IMR-90 (cell line): ENCODE measurements around the gene RAB6A. TPM values are rescaled to one million over a fixed set of nuclear protein-coding genes. Genes with fewer than 3 reads are reported as not detected.

Experiments
- ATAC-seq: fragments of 200-7000 bp; cut with Tn5 transposase; 2 replicates; pipeline ENCODE4 v1.9.1; 2020; ENCODE audit warnings: low read depth, mild to moderate bottlenecking, moderate library complexity
- BruUV-seq: library from RNA; stranded (reverse); fragments of 400-500 nt; replicated peaks from 2 replicates; lab custom pipeline; 2021; lab: Mats Ljungman, UMichigan
- CTCF ChIA-PET: fragments of 300-600 bp; formaldehyde crosslinking; extraction: SDS; loops from one replicate; lab custom pipeline; 2021; ENCODE audit warnings: antibody characterized with exemption; lab: Yijun Ruan, JAX
- POLR2A ChIA-PET: fragments of 300-600 bp; sonication (Branson Sonifier 250); formaldehyde crosslinking; loops from one replicate; lab custom pipeline; 2022; ENCODE audit warnings: antibody characterized with exemption; ENCODE audit not compliant: unreplicated experiment; lab: Charles Lee
- DNase-seq: peaks from one replicate; pipeline ENCODE4 v3.0.0; 2013
- H2AFZ ChIP-seq: replicated peaks from 2 replicates; pipeline ENCODE3; 2013; ENCODE audit warnings: low read length, mild to moderate bottlenecking; ENCODE audit not compliant: poor library complexity
- H2AK5ac ChIP-seq: 2 replicates; pipeline ENCODE4 v1.6.1; 2013; ENCODE audit warnings: low read depth, low read length, inconsistent platforms
- H2AK9ac ChIP-seq: replicated peaks from 2 replicates; pipeline ENCODE3; 2013; ENCODE audit warnings: mild to moderate bottlenecking, low read depth, low read length, moderate library complexity; ENCODE audit not compliant: poor library complexity
- H2BK120ac ChIP-seq: 2 replicates; pipeline ENCODE4 v1.6.1; 2013; ENCODE audit warnings: low read depth, low read length, inconsistent platforms
- H2BK15ac ChIP-seq: 3 replicates; pipeline ENCODE4 v1.6.1; 2013; ENCODE audit warnings: low read depth, low read length, inconsistent platforms
- H2BK20ac ChIP-seq: 2 replicates; pipeline ENCODE4 v1.6.1; 2013; ENCODE audit warnings: low read depth, mild to moderate bottlenecking, inconsistent platforms, low read length, moderate library complexity
- H2BK5ac ChIP-seq: 2 replicates; pipeline ENCODE4 v1.6.1; 2013; ENCODE audit warnings: mild to moderate bottlenecking, low read depth, low read length, inconsistent platforms; ENCODE audit not compliant: poor library complexity, severe bottlenecking
- H3K14ac ChIP-seq: replicated peaks from 2 replicates; pipeline ENCODE4 v1.6.1; 2013; ENCODE audit warnings: low read depth, low read length, inconsistent platforms
- H3K18ac ChIP-seq: 2 replicates; pipeline ENCODE4 v1.6.1; 2013; ENCODE audit warnings: low read depth, low read length, control low read depth
- H3K23ac ChIP-seq: 2 replicates; pipeline ENCODE4 v1.6.1; 2013; ENCODE audit warnings: low read depth, low read length, inconsistent platforms
- H3K27ac ChIP-seq: 2 replicates; pipeline ENCODE4 v1.5.1; 2013; ENCODE audit warnings: mild to moderate bottlenecking, control low read depth, low read length; ENCODE audit not compliant: insufficient read depth
- H3K27me3 ChIP-seq: 2 replicates; pipeline ENCODE4 v1.6.1; 2013; ENCODE audit warnings: low read length; ENCODE audit not compliant: control insufficient read depth, insufficient read depth
- H3K36me3 ChIP-seq: 2 replicates; pipeline ENCODE4 v1.6.1; 2013; ENCODE audit warnings: low read length, mixed read lengths; ENCODE audit not compliant: control insufficient read depth, insufficient read depth
- H3K4ac ChIP-seq: 2 replicates; pipeline ENCODE4 v1.6.1; 2013; ENCODE audit warnings: low read depth, low read length, inconsistent platforms
- H3K4me1 ChIP-seq: 2 replicates; pipeline ENCODE4 v1.6.1; 2013; ENCODE audit warnings: low read length, mixed read lengths; ENCODE audit not compliant: control insufficient read depth, insufficient read depth
- H3K4me2 ChIP-seq: 2 replicates; pipeline ENCODE4 v1.6.1; 2013; ENCODE audit warnings: low read depth, mild to moderate bottlenecking, control low read depth, low read length, moderate library complexity
- H3K4me3 ChIP-seq: 2 replicates; pipeline ENCODE4 v1.5.1; 2013; ENCODE audit warnings: low read depth, mild to moderate bottlenecking, control low read depth, low read length, moderate library complexity; ENCODE audit not compliant: insufficient read depth
- H3K56ac ChIP-seq: 2 replicates; pipeline ENCODE4 v1.6.1; 2013; ENCODE audit warnings: low read length, inconsistent platforms; ENCODE audit not compliant: insufficient read depth; ENCODE audit errors: extremely low read depth
- H3K79me1 ChIP-seq, 2 experiments: 2 replicates each; pipeline ENCODE4 v1.6.1; 2013; ENCODE audit warnings: low read length in 2 of 2, inconsistent platforms in 1 of 2, low read depth in 1 of 2
- H3K9ac ChIP-seq: 2 replicates; pipeline ENCODE4 v1.6.1; 2013; ENCODE audit warnings: low read depth, low read length, control low read depth
- H3K9me1 ChIP-seq: 2 replicates; pipeline ENCODE4 v1.6.1; 2013; ENCODE audit warnings: low read length, inconsistent platforms; ENCODE audit not compliant: insufficient read depth
- H3K9me3 ChIP-seq: 2 replicates; pipeline ENCODE4 v1.6.1; 2013; ENCODE audit warnings: low read length; ENCODE audit not compliant: control insufficient read depth, insufficient read depth
- H4K20me1 ChIP-seq: 2 replicates; pipeline ENCODE4 v1.6.1; 2013; ENCODE audit warnings: low read length, inconsistent platforms; ENCODE audit not compliant: insufficient read depth
- H4K5ac ChIP-seq: 2 replicates; pipeline ENCODE4 v1.6.1; 2013; ENCODE audit warnings: mild to moderate bottlenecking, low read depth, low read length, control low read depth
- H4K8ac ChIP-seq, 2 experiments: 2 replicates each; pipeline ENCODE4 v1.6.1; 2013; ENCODE audit warnings: low read depth in 2 of 2, low read length in 2 of 2, control low read depth in 1 of 2, inconsistent platforms in 1 of 2
- H4K91ac ChIP-seq: 2 replicates; pipeline ENCODE4 v1.6.1; 2013; ENCODE audit warnings: low read depth, low read length, inconsistent platforms; ENCODE audit not compliant: insufficient read depth
- BHLHE40 ChIP-seq: fragments of 150-350 bp; IDR thresholded peaks from 2 replicates; pipeline ENCODE4 v1.6.1; 2016; ENCODE audit warnings: mild to moderate bottlenecking, low read depth, low read length
- FOS ChIP-seq: fragments of 150-350 bp; IDR thresholded peaks from 2 replicates; pipeline ENCODE4 v1.6.1; 2016; ENCODE audit warnings: low read depth, low read length
- MAFK ChIP-seq: IDR thresholded peaks from 2 replicates; pipeline ENCODE4 v1.6.1; 2012; ENCODE audit warnings: low read depth, low read length, improper control_type of control experiment
- MXI1 ChIP-seq: IDR thresholded peaks from 2 replicates; pipeline ENCODE4 v1.6.1; 2012; ENCODE audit warnings: low read depth, mild to moderate bottlenecking, low read length, moderate library complexity, borderline replicate concordance
- RFX5 ChIP-seq: IDR thresholded peaks from 2 replicates; pipeline ENCODE4 v1.8.0; 2012; ENCODE audit warnings: low read depth, mild to moderate bottlenecking, low read length, moderate library complexity
- WGBS, 2 experiments: methylation state at CpG; one replicate each; pipeline versions ENCODE4 v1.1.5 to v1.1.7; 2013; ENCODE audit warnings: missing lambda C conversion rate in 2 of 2; ENCODE audit not compliant: insufficient read length in 1 of 2; ENCODE audit errors: extremely low coverage in 2 of 2; 5-methylcytosine and 5-hydroxymethylcytosine counted together
- dilution Hi-C: fragments of 300-500 bp; cut with HindIII; formaldehyde crosslinking; loops from one replicate; pipeline ENCODE4 v1.14.3; 2018; ENCODE audit warnings: low sequenced_read_pairs; ENCODE audit not compliant: unreplicated experiment
- in situ Hi-C: fragments of 300-500 bp; cut with MboI; formaldehyde crosslinking; loops from 3 replicates; pipeline ENCODE4 v1.14.3; 2019; ENCODE audit warnings: low sequenced_read_pairs, inconsistent platforms, mixed read lengths
- intact Hi-C: fragments of 100-400 bp; cut with micrococcal nuclease; formaldehyde crosslinking; loops from 2 replicates; pipeline ENCODE4 v1.10.0; 2022
- polyA plus RNA-seq, 3 experiments: library from polyadenylated mRNA; depleted of rRNA; stranded (reverse); fragments of >200 nt; gene quantifications; 2 replicates each; pipeline ENCODE4 v1.2.3, GENCODE V29; 2012; ENCODE audit warnings: low replicate concordance in 1 of 3
- total RNA-seq: library from RNA; depleted of rRNA; stranded (reverse); fragments of >200 nt; gene quantifications from 2 replicates; pipeline ENCODE4 v1.2.3, GENCODE V29; 2012

Gene RAB6A
- total and polyA plus RNA-seq, 2 of the 4 experiments (the other 2 are of a cell fraction), result 65.5 to 81.0 TPM

- in situ Hi-C loops (no loop called here), dilution Hi-C loops (no loop called here), intact Hi-C loops (loop anchor here (5.0 kb wide), 1 partner anchor 88 kb away; the partner anchor contains the start of genes COA4 and PAAF1)
- Histone ChIP-seq H3K9me3 (no peaks in the 10 kb centered on the region), H3K9ac (no peak overlapping the region), H2BK20ac (no peak overlapping the region), H2BK120ac (no peak overlapping the region), H2BK5ac (no peak overlapping the region), H3K4ac (no peak overlapping the region), H3K56ac (no peak overlapping the region), H3K9me1 (no peaks in the 10 kb centered on the region), H3K79me1 (peaks cover 3 to 34% of the 10 kb centered on the region in 2 experiments; a peak in 2 of 4 replicates), H4K5ac (no peak overlapping the region), H2AK5ac (no peak overlapping the region), H4K91ac (no peak overlapping the region), H3K23ac (no peak overlapping the region), H3K4me1 (peaks cover 2% of the 10 kb centered on the region; the same call in 1 of the 2 replicates), H3K36me3 (no peaks in the 10 kb centered on the region), H3K27me3 (no peaks in the 10 kb centered on the region), H2AFZ (no peak overlapping the region), H3K4me3 (no peak overlapping the region), H3K14ac (no peak overlapping the region), H2BK15ac (no peak overlapping the region), H4K20me1 (no peaks in the 10 kb centered on the region), H3K27ac (no peak overlapping the region), H4K8ac (no peak overlapping the region), H2AK9ac (no peak overlapping the region), H3K18ac (no peak overlapping the region), H3K4me2 (no peak overlapping the region)
- ChIA-PET CTCF (no interaction called here), POLR2A (no interaction called here)
- TF ChIP-seq MXI1 (no peak), MAFK (no peak), FOS (no peak), BHLHE40 (no peak), RFX5 (no peak)
- no CpG with 5 or more reads among the region's 5 CpGs for WGBS, 2 experiments
- ATAC-seq (no peak), DNase-seq (no peak)
- no TSS peak for BruUV-seq
Observed at GRCh38 chr11:73789279-73789670, 28.4 kb upstream of the RAB6A start.
